Renal pelvis (tissue), 4 donors: Measurements from ENCODE around the gene FAM120A. TPM values are rescaled to one million over a fixed set of nuclear protein-coding genes. Genes with fewer than 3 reads are reported as not detected.
A peak's percentile ranks its signal among the peaks of the same experiment; 100 is the strongest.

Experiments used
- DNase-seq: peaks from one replicate; pipeline ENCODE4 v3.0.0-alpha.2; 2013
- polyA plus RNA-seq, 3 donors: library from polyadenylated mRNA; unstranded; fragments of 120-200 nt; gene quantifications; one replicate each; pipeline ENCODE4 v1.2.1, GENCODE V29; 2013; ENCODE audit not compliant: insufficient read length in 3 of 3

The FAM120A gene
- polyA plus RNA-seq, 3 donors: 72.8 to 82.9 (median 78.4) TPM

DNA sequence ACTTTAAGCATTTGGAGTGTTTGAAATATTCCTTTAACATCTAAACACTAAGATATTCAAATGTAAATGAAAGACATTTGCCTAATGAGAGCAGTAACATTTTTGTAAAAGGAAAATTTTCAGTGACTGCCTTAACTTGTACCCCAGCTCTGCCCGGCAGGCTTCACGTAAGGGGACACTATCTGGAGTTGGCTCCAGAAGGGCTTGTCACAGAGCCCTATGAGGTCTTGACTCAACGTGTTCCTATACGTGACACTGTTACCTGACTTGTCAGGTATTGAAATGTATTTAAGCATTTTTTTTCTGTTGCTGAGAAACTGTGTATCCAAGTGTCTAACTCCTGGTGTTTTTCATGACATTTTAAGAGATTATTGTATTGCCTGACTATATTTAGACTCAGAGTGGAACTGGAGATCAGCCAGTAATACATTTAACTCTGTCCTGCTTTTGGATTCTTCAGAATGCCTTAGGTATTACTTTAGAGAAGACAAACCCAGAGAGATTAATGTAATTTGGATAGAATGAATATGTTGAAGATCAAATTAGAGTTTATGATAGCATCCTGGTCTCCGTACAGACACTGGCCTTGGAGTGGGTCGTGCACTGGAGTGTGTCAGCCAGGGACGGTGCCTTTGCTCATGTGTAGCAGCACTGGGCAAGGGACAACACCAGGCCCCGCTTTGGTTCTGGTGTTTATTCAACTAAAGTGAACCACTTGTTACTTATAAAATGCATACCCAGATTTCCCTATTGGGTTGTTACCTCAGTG is 90.3 kb downstream of the FAM120A start:
- DNase-seq: no peak

GRCh38 chr9:93543117-93543516 is 91.6 kb downstream of the FAM120A start:
- DNase-seq: no peak

DNA sequence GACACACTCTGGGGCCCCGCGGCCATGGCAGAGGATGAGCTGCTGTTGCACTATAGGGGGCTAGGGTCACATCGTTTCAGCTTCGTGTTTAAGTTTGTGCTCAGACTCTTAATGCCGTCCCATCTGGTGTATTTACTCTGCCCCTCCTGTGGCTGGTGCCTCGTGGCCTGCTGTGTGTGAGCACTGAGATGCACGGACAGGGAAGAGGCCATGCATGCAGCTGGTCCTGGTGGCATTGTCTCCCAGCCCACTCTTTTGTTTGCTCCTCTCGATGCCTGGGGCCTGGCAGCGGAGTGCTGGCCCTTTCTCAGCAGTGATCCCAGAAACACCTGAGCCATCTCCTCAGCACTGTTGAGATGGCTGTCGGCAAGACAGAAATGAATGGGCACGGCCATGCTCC is 94.9 kb downstream of the FAM120A start:
- DNase-seq: no peak

- DNase-seq: peak; percentile 37
These were observed 98.1 kb downstream of the FAM120A start for GRCh38 chr9:93549611-93550010.

GRCh38 chr9:93552923-93553322 is 101.4 kb downstream of the FAM120A start:
- DNase-seq: no peak

GRCh38 chr9:93555370-93555769 is 103.9 kb downstream of the FAM120A start:
- DNase-seq: no peak

GRCh38 chr9:93557366-93558137 is 106.1 kb downstream of the FAM120A start:
- DNase-seq: no peak

DNA sequence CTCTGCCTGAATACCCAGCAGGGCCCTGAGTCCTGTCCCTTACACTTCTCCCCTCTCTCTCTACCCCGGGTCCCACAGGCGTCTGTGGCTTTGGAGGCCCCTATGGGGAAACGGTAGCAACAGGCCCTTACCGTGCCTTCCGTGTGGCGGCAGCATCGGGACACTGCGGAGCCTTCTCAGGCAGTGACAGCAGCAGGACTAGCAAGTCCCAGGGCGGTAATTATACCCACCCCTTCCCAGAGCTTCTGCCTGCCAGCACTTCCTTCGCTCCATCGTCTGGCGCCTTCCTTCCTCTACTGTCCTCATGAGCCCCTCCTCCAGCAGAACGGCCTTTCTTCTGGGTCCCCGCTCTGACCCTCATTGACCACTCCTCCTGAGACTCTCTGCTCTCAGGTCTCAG is 107.0 kb downstream of the FAM120A start:
- no peak for DNase-seq

DNA sequence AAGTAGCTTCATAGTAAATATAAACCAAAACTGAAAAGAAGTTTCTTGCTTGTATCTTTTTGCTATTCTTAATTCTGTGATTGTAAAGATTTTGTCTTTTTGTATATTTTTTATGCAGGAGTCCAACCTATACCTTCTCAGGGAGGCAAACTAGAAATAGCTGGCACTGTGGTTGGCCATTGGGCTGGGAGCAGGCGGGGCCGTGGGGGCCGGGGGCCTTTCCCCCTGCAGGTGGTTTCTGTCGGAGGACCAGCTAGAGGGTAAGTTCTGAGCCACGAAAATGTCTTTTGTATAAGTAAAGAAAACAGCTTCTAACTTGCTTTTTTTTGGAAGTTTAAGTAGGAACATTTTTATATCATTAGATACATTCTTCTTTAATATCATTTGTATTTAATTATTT is 109.5 kb downstream of the FAM120A start:
- DNase-seq: no peak

DNA sequence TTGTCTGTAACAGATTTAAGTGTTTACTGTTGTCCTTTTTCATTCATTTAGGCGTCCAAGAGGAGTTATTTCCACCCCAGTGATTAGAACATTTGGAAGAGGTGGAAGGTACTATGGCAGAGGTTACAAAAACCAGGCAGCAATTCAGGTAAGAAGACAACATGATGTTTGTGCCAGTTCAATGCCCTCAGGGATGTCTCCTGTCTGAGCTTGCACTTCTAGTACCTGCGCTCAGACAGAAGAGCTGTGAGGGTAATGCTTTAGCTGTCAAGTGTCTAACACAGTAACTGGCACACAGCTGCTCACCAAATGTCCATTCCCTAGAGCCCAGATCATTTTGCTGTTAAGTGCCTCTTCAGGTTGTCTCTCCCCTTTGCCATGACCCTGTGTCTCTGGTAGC is 110.7 kb downstream of the FAM120A start:
- no peak for DNase-seq

DNA sequence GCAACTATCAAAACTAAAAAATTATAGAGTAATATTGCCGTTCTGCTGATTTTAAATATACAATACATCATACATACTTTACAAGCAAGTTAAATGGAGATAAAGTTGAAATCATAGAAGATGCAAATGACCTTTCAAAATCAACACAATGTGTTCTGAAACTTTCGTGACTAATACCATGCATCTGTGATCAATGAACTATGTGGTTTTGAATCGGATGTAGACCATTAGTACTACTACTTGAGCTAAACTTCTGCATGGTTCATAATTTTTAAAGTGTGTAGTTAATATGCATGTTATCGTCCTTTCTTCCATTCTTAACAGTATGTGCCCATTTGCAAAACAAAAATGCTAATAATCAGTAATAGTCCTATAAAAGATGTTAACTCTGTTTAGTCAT is 113.6 kb downstream of the FAM120A start:
- DNase-seq: no peak

DNA sequence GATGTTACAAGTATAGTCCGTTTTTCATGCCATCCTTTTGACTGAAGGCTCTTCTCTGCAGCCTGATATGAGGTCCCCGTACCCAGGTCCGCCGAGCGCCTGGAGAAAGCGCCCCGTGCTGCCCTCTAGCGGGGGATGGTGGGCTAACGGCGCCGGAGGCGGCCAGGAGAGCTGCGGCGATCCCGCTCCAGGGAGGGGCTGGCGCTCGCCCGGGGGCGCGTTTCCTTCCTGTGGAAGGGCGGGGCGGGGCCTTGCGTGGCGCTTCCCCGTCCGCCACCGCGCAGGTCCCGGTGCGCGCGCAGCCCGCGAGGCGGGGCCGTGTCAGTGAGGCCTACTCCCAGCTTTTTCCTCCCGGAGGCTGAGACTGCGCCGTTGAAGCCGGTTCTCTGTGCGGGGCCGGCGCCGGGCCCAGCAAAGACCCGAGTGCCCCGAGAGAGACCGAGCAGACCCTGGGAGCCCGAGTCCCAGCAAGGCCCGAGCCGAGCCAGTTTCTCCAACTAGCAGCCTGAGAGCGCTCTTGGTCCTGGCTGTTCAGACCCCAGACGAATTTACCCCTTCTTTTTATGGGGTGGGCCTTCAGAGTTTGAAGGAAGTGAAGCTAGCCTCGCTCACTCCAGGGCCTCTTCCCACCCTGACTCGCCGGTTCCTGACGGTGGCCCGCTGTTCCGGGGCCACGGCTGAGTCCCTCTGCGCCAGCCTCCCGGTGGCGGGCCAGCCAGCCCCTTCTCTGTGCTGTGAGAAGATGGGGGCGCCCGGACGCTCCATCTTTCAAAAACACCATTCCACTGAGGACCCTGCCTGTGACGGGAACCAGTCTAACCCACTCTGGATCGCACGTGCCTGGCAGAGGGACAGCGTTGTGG is 115.2 kb downstream of the FAM120A start:
- DNase-seq: peak; percentile 96

DNA sequence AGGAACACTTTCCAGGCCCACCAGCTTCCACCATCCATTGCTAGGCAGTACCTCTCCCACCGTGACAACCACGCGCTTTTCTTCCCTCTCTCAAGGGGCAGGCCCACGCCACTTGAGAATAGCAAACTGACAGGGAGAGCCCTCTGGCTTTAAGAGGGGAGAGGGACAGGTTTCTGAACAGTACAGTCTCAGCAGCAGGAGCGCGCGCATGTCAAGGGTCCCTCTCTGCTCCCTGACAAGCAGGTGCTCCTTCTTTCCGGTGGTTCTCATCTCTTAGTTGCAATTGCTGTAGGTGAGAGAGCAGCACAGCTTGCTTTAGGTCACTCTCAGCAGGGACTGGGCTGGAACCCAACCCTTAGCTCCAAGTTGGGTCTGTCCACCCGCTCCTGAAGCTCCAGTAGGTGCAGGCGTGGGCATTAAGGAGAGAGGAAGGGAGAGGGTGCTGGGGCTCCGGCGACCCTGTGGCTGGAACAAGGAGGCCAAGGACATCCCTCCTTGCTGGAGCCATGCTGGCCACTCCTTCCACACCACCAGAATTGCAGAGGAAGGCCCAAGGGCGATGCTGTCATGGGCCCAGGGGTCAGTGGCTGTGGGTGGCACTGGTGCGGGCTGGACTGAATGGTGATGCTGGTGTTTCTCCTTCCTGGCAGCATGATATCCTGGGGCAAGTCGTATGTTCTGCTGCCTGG is 115.9 kb downstream of the FAM120A start:
- no peak for DNase-seq

- no peak for DNase-seq
These were observed 116.7 kb downstream of the FAM120A start for GRCh38 chr9:93568169-93568568.

- no peak for DNase-seq
These were observed 118.2 kb downstream of the FAM120A start for GRCh38 chr9:93569621-93570174.

- no peak for DNase-seq
These were observed 120.7 kb downstream of the FAM120A start for GRCh38 chr9:93572221-93572620.

DNA sequence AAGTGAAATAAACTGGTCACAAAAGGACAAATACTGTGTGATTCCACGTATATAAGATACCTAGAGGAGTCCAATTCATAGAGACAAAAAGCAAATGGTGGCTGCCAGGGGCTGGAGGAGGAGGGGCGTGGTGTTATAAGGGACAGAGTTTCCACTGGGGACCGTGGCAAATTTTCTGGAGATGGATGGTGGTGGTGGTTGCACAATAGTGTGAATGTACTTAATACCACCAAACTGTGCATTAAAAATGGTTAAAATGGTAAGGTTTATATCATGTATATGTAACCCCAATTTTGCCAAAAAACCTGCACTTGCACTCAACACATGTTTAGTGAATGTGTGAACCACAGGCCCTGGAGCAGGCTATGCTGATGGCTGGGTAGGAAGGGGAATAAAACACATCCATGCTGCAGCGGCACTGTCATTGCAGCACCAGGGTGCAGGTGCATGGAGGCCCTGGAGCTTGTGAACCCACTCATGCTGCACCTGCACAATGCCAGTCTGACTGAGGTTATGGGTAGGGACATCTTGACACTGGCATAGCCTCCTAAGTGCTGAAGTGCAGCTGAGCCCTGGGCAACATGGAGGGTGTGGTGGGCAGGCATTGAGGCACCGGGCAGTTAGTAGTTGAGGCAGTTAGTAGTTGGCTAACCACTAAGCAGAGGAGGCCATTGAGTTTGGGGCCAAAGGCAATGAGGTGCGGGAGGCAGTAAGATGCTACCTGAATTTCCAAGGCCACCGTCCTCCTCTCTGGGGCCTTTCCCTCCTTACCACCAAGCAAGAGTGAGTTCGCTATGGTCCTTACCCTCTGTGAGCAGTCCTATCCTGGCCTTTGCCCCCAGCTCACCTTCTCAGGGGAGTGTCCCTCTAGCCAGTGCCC is 121.4 kb downstream of the FAM120A start:
- DNase-seq: no peak

- no peak for DNase-seq
These were observed 122.0 kb downstream of the FAM120A start for GRCh38 chr9:93573516-93573828.

DNA sequence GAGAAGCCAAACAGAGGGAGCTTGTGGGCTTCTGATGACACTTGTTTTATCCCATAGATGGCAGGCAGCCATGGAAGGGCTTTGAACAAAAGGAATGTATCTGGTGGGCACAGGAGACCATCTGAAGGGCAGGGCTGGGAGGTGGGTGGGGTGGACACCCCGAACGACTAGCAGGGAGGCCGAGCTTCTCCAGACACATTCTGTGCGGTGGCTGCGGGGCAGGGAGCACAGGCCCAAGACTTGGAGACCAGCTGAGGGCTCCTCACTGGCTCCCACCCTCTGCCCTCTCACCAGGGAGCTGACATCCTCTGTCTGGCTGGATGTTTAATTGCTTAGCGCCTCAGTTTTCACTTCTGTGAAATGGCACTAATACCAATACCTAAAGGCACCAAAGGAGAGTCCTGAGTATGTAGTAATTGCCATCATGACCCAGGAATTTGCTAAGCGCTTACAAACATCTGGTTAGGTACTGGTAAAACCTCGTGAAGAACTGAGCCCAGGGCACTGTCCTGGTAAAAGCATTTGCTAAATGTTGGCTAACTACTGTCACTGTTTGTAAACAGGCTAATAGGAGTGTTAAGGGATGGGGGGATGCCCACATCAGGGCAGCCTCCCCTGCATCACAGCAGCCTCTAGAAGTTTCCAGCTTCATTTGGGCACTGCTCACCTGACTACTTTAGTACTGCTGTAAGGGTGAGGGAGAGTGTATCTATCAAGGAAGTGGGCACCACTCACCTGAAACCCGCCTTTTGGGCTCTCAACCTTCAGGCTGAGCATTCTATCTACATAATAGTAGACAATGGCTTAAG is 122.8 kb downstream of the FAM120A start:
- no peak for DNase-seq
